GM12891 (cell line): ENCODE results near the gene PIP5K1B.

Experiments
- DNase-seq: peaks from one replicate; pipeline ENCODE4 v3.0.0; 2011; ENCODE audit warnings: low spot score; ENCODE audit not compliant: insufficient read length
- FAIRE-seq: peaks from 2 replicates; lab custom pipeline; 2011; peaks lifted over from hg19 to GRCh38; lab: Jason Lieb, UNC
- PAX5 ChIP-seq: IDR thresholded peaks from 2 replicates; pipeline ENCODE4 v1.6.1; 2011; ENCODE audit warnings: low read length, moderate library complexity, mild to moderate bottlenecking; ENCODE audit not compliant: insufficient read depth, severe bottlenecking
- POLR2A ChIP-seq: IDR thresholded peaks from 2 replicates; pipeline ENCODE4 v1.6.1; 2011; ENCODE audit warnings: low read depth, low read length, control low read depth
- POLR2AphosphoS5 ChIP-seq: IDR thresholded peaks from 2 replicates; pipeline ENCODE4 v1.6.1; 2011; ENCODE audit warnings: low read depth, low read length, control low read depth
- POU2F2 ChIP-seq: IDR thresholded peaks from 2 replicates; pipeline ENCODE4 v1.6.1; 2011; ENCODE audit warnings: low read depth, mild to moderate bottlenecking, control low read depth, low read length, moderate library complexity
- SPI1 ChIP-seq: IDR thresholded peaks from 2 replicates; pipeline ENCODE4 v1.6.1; 2011; ENCODE audit warnings: low read depth, low read length, control low read depth
- TAF1 ChIP-seq: IDR thresholded peaks from 2 replicates; pipeline ENCODE4 v1.6.1; 2011; ENCODE audit warnings: low read depth, low read length, control low read depth

Gene PIP5K1B

DNA sequence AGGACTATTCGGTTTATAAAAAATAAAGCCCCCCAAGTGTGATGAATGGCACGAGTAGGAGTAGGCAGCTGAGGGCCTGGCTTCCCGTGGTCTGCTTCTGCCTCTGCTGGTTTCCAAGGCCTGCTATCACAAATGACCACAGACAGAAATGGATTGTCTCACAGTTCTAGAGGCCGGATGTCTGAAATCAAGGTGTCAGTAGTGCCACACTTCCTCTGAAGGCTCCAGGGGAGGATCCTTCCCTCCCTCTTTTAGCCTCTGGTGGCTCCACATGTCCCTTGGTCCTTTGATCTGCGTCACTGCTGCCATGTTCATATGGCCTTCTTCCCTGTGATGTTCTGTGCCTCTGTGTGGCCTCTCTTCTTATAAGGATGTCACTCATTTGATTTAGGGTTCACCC is 293.8 kb downstream of the PIP5K1B start:
- TF ChIP-seq SPI1, result 0 out of 2 replicates have a peak, but pooled peaks have one; percentile 13
- no peak for TF ChIP-seq POU2F2
- no peak for DNase-seq
- FAIRE-seq, result peak; percentile 86

- FAIRE-seq, result peak; percentile 98
- TF ChIP-seq SPI1, result no peak
- TF ChIP-seq PAX5, result no peak
- TF ChIP-seq POLR2AphosphoS5, result no peak
- no peak for TF ChIP-seq POLR2A
- peak; percentile 40 for DNase-seq
These were observed 294.5 kb downstream of the PIP5K1B start for GRCh38 chr9:68999393-69000105.

DNA sequence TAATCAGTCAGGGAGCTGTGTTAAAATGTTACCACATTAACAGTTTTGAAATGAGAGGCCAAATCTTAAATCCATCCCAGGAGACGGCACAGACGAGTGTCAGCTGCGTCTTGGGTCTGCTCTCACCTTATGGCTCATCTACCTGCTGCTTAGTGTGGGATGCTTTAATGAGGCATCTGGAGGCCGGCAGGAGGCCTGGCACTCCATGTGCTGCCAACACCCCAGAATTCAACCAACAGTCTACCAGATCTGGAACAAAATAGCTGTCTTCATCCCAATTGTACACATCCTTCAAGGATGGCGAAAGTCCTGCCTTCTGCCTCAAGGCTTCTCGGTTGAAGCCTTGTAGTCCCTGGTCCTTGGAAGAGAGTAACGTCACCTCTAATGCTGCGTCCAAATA is 296.9 kb downstream of the PIP5K1B start:
- no peak for TF ChIP-seq PAX5
- TF ChIP-seq POLR2AphosphoS5, result no peak
- DNase-seq, result no peak
- no peak for FAIRE-seq

DNA sequence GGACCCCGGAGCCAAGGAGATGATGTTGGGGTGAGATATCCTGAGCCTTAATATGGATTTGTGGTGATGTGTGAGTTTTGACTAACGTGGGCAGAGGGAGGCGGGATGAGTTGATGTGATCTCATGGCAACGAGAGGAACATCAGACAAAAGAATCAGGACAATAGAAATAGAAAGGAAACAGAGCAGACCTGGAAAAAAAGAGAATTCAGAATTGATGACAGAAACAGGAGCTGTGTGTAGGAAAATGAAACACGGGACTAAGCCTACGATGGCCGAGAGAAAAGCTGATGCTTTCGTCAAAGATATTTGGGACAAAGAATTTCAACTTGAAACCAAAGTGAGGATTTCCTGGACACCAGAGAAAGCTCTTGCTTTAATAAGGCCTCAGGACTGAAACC is 298.0 kb downstream of the PIP5K1B start:
- DNase-seq (no peak), FAIRE-seq (peak; percentile 13)
- no peak for TF ChIP-seq POU2F2
- TF ChIP-seq PAX5, result no peak
- no peak for TF ChIP-seq POLR2AphosphoS5
- TF ChIP-seq SPI1, result no peak
- no peak for TF ChIP-seq POLR2A
- no peak for TF ChIP-seq TAF1

- DNase-seq, result no peak
- FAIRE-seq, result no peak
- no peak for TF ChIP-seq PAX5
- TF ChIP-seq POLR2A, result no peak
- TF ChIP-seq POU2F2, result no peak
These were observed 299.8 kb downstream of the PIP5K1B start for GRCh38 chr9:69004836-69005235.

DNA sequence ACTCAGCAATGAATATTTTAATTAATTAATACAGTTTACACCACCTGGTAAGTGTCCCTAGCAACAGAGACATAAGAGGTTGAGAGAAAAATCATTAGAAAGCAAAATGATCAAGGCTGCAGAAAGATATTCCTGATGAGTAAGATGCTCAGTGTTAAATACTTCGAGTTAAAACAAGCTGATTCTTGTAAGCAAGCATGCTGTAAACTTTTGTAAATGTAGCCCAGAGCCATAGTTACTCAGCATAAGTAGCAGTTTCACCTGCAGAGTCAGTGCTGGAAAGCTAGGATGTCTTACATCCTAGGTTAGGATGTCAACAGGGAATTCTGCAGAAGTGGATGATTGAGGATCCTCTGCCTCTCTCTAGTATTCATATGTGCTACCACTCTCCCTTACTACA is 304.7 kb downstream of the PIP5K1B start:
- FAIRE-seq, result no peak
- TF ChIP-seq TAF1, result no peak
- no peak for TF ChIP-seq POU2F2
- no peak for TF ChIP-seq PAX5

DNA sequence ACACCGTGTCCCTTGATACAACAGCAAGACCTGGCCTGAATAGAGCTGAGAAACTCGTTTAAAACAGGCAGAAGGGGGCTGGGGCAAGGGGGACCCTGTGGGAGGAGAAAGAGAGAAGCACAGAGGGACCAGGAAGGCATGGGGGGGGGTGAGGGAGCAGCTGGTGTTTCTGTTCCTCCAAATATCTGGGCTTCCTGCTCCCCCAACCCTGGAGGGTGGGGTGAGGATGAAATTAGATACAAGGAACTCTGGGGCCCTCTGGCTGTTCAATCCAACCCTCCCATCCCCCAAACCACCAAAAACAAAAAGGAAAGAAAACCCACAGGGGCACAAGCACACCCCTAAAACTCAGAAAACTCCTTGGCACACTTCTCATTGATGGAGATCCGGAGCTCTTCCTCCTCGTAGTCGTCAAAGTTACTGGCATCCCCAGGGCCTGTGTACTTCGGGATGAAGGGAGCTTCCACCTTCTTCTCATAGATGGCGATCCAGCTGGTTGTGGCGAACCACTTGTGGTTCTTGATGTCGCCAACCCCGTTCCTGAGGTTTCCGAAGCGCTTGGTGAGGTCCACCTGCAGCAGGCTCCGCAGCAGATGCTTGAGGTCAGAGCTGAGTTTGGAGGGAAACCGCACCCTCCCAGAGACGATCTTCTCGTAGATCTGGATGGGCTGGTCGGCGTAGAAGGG is 307.8 kb downstream of the PIP5K1B start:
- DNase-seq (no peak), FAIRE-seq (no peak)
- TF ChIP-seq TAF1 (no peak), POU2F2 (no peak), POLR2AphosphoS5 (no peak), PAX5 (no peak), POLR2A (no peak), SPI1 (no peak)

More for the DNA sequence above, 304.7 kb downstream of the PIP5K1B start:
- no peak for DNase-seq

DNA sequence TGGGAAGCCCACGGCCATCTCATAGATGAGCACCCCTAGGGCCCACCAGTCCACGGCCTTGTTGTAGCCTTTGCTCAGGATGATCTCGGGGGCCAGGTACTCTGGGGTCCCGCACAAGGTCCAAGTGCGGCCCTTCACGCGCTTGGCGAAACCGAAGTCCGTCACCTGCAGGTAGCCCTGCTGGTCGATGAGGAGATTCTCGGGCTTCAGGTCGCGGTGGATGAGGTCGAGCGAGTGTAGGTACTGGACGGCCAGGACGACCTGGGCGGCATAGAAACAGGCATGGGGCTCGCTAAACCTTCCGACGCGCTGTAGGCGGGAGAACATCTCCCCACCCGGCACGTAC is 308.3 kb downstream of the PIP5K1B start:
- FAIRE-seq, result no peak
- no peak for DNase-seq
- TF ChIP-seq POLR2AphosphoS5, result no peak
- no peak for TF ChIP-seq POU2F2
- no peak for TF ChIP-seq POLR2A
- TF ChIP-seq SPI1, result no peak
- no peak for TF ChIP-seq PAX5
- no peak for TF ChIP-seq TAF1

- no peak for FAIRE-seq
- DNase-seq, result no peak
- TF ChIP-seq POLR2AphosphoS5 (no peak), TAF1 (no peak), PAX5 (no peak), POLR2A (no peak), SPI1 (no peak), POU2F2 (no peak)
These were observed 309.0 kb downstream of the PIP5K1B start, which contains the start of gene PRKACG for GRCh38 chr9:69014013-69014412. Gene PRKACG, minus strand, starts transcription at chr9:69014113. Its CDS starts 21 bp downstream, at chr9:69014092.

GRCh38 chr9:69016191-69017096 is 311.4 kb downstream of the PIP5K1B start:
- DNase-seq, result no peak
- TF ChIP-seq TAF1 (no peak), POLR2AphosphoS5 (no peak), POU2F2 (no peak), PAX5 (no peak), POLR2A (no peak), SPI1 (no peak)
- no peak for FAIRE-seq
